ENCODE data around the gene EXPH5. TPM values are rescaled to one million over a fixed set of nuclear protein-coding genes. Genes with fewer than 3 reads are reported as not detected.

Gene EXPH5
- total and polyA plus RNA-seq, 12 donors = 0.14 to 7.4 (median 0.98) TPM

- Histone ChIP-seq H3K9me3 (replicated peaks in 1 of 3) (no peaks in the 10 kb centered on the region), H3K27me3 (no peaks in the 10 kb centered on the region), H3K27ac (no peak overlapping the region), H3K36me3 (replicated peaks in 1 of 2) (no peaks in the 10 kb centered on the region), H3K4me1 (replicated peaks in 1 of 2) (no peaks in the 10 kb centered on the region), H3K4me3 (no peak overlapping the region)
- WGBS, 4 donors = 88 to 96% (median 95%) methylated on average over 5 to 10 of the region's 10 CpGs
- TF ChIP-seq POLR2A (IDR thresholded peaks at IDR 0.05) = no peak
- no peak for TF ChIP-seq CTCF (IDR thresholded peaks at IDR 0.05)
- no peak for DNase-seq
- intact Hi-C loops (cut with DNase I) = no loop called here
These were observed 34.8 kb upstream of the EXPH5 start for GRCh38 chr11:108628326-108628725.

- H3K36me3 ChIP-seq (replicated peaks in 1 of 2) = no peaks in the 10 kb centered on the region
- WGBS, 4 donors = 73 to 89% (median 76%) methylated on average over 5 of the region's 5 CpGs
- TF ChIP-seq CTCF (IDR thresholded peaks at IDR 0.05) (no peak), POLR2A (IDR thresholded peaks at IDR 0.05) (no peak)
- H3K27me3 ChIP-seq = no peaks in the 10 kb centered on the region
- no peak overlapping the region for H3K27ac ChIP-seq
- no peak for DNase-seq
- no peaks in the 10 kb centered on the region for H3K4me1 ChIP-seq (replicated peaks in 1 of 2)
- H3K9me3 ChIP-seq (replicated peaks in 1 of 3) = no peaks in the 10 kb centered on the region
- no peak overlapping the region for H3K4me3 ChIP-seq
- intact Hi-C loops (cut with DNase I) = no loop called here
These were observed 30.8 kb upstream of the EXPH5 start for GRCh38 chr11:108624196-108624925.

GRCh38 chr11:108622341-108622740, 28.8 kb upstream of the EXPH5 start:
- DNase-seq = no peak
- Histone ChIP-seq H3K27me3 (no peaks in the 10 kb centered on the region), H3K4me3 (no peak overlapping the region), H3K9me3 (replicated peaks in 1 of 3) (no peaks in the 10 kb centered on the region), H3K4me1 (replicated peaks in 1 of 2) (no peaks in the 10 kb centered on the region), H3K27ac (no peak overlapping the region), H3K36me3 (replicated peaks in 1 of 2) (no peaks in the 10 kb centered on the region)
- no peak for TF ChIP-seq POLR2A (IDR thresholded peaks at IDR 0.05)
- no peak for TF ChIP-seq CTCF (IDR thresholded peaks at IDR 0.05)
- WGBS, 4 donors = 68 to 79% (median 73%) methylated on average over 2 of the region's 2 CpGs
- intact Hi-C loops (cut with DNase I) = no loop called here

GRCh38 chr11:108620958-108621772, 27.6 kb upstream of the EXPH5 start:
- TF ChIP-seq CTCF (IDR thresholded peaks at IDR 0.05) (no peak), POLR2A (IDR thresholded peaks at IDR 0.05) (no peak)
- Histone ChIP-seq H3K4me3 (no peak overlapping the region), H3K27ac (no peak overlapping the region), H3K9me3 (replicated peaks in 1 of 3) (no peaks in the 10 kb centered on the region), H3K4me1 (replicated peaks in 1 of 2) (no peaks in the 10 kb centered on the region), H3K27me3 (no peaks in the 10 kb centered on the region), H3K36me3 (replicated peaks in 1 of 2) (no peaks in the 10 kb centered on the region)
- intact Hi-C loops (cut with DNase I) = no loop called here
- no peak for DNase-seq
- WGBS, 4 donors = 63 to 66% (median 64%) methylated on average over 2 of the region's 2 CpGs
